IPS DF 4.7 (cell line): ENCODE results near the gene RHBDD3.
A peak's percentile ranks its signal among the peaks of the same experiment; 100 is the strongest.
"Not testable (repeated sequence)": the region's sequence is repeated elsewhere in the genome, so short reads cannot be mapped to it uniquely, and the experiment has no call there.

Source experiments
- DNase-seq: peaks from one replicate; pipeline ENCODE4 v3.0.0-alpha.2; 2013; ENCODE audit warnings: low spot score; ENCODE audit errors: extremely low read depth

The RHBDD3 gene

GRCh38 chr22:29251981-29252911, 15.5 kb downstream of the RHBDD3 start:
- no peak for DNase-seq

GRCh38 chr22:29251265-29251664, 16.5 kb downstream of the RHBDD3 start:
- DNase-seq = no peak

- DNase-seq = not testable (repeated sequence)
These were observed 19.9 kb downstream of the RHBDD3 start for GRCh38 chr22:29247891-29248290.

GRCh38 chr22:29245626-29246385, 22.0 kb downstream of the RHBDD3 start:
- peak; percentile 38 for DNase-seq

- DNase-seq = no peak
These were observed 22.8 kb downstream of the RHBDD3 start for GRCh38 chr22:29244785-29245625.

- DNase-seq = no peak
These were observed 23.8 kb downstream of the RHBDD3 start for GRCh38 chr22:29243874-29244446.

GRCh38 chr22:29240481-29240880, 27.3 kb downstream of the RHBDD3 start:
- not testable (repeated sequence) for DNase-seq

- DNase-seq = no peak
These were observed 34.4 kb downstream of the RHBDD3 start for GRCh38 chr22:29233277-29233877.

GRCh38 chr22:29231971-29232959, 35.5 kb downstream of the RHBDD3 start:
- DNase-seq = no peak

- DNase-seq = no peak
These were observed 36.6 kb downstream of the RHBDD3 start for GRCh38 chr22:29230972-29231875.

- DNase-seq = no peak
These were observed 41.3 kb downstream of the RHBDD3 start for GRCh38 chr22:29226351-29226981.

- DNase-seq = no peak
These were observed 42.2 kb downstream of the RHBDD3 start for GRCh38 chr22:29225422-29226090.

GRCh38 chr22:29224859-29225410, 42.8 kb downstream of the RHBDD3 start:
- DNase-seq = no peak

GRCh38 chr22:29224121-29224858, 43.5 kb downstream of the RHBDD3 start:
- no peak for DNase-seq

GRCh38 chr22:29219881-29220670, 47.7 kb downstream of the RHBDD3 start:
- DNase-seq = no peak

- DNase-seq = not testable (repeated sequence)
These were observed 48.4 kb downstream of the RHBDD3 start for GRCh38 chr22:29219409-29219782.
